B cell (primary cell): Measurements from ENCODE around the gene MEAK7.

Source experiments
- EZH2 ChIP-seq: IDR thresholded peaks from 2 replicates; pipeline ENCODE4 v1.6.1; 2012; ENCODE audit warnings: borderline replicate concordance, low read depth, mild to moderate bottlenecking, moderate library complexity, low read length; ENCODE audit not compliant: insufficient read depth, poor library complexity, severe bottlenecking
- TF ChIP-seq, protein P1 (sequence below): fragments of 200-600 bp; IDR thresholded peaks from one replicate; pipeline ENCODE4 v1.8.0; 2022; ENCODE audit warnings: antibody characterized with exemption, mild to moderate bottlenecking

DNA sequence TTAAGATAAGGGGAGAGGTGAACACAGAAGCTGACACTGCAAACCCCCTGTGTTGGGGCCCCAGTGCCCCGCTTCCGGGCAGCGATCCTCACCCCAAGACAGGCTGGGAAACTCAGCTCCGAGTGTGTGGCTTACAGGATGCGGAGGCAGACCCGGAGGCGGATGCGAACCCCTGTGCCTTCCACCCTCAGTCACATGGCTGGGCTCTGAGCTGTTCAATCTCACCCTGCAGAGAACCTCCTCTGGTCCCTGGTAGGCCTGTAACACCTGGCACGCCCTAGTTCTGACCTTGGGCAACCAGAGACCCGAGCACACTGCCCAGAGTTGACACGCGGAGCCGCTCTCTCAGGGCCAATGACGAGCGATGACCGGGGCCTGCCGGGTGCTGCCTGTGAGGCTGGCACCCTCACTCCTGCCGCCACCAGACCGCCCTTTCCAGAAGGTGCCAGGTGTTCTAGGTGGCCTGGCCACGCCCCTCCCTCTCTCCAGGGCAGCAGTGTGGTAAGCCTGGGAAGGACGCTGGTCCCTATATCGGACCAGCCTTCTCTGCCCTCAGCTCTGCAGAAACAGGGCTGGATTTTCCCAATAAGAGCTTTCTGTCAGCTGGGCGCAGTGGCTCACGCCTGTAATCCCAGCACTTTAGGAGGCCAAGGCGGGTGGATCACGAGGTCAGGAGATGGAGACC is 23.3 kb downstream of the MEAK7 start:
- TF ChIP-seq, protein P1, sequence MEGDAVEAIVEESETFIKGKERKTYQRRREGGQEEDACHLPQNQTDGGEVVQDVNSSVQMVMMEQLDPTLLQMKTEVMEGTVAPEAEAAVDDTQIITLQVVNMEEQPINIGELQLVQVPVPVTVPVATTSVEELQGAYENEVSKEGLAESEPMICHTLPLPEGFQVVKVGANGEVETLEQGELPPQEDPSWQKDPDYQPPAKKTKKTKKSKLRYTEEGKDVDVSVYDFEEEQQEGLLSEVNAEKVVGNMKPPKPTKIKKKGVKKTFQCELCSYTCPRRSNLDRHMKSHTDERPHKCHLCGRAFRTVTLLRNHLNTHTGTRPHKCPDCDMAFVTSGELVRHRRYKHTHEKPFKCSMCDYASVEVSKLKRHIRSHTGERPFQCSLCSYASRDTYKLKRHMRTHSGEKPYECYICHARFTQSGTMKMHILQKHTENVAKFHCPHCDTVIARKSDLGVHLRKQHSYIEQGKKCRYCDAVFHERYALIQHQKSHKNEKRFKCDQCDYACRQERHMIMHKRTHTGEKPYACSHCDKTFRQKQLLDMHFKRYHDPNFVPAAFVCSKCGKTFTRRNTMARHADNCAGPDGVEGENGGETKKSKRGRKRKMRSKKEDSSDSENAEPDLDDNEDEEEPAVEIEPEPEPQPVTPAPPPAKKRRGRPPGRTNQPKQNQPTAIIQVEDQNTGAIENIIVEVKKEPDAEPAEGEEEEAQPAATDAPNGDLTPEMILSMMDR = no peak
- TF ChIP-seq EZH2 = no peak
